MCF 10A (cell line): ENCODE data around the gene TPD52L3. TPM values are rescaled to one million over a fixed set of nuclear protein-coding genes. Genes with fewer than 3 reads are reported as not detected.
A peak's percentile ranks its signal among the peaks of the same experiment; 100 is the strongest.

Experiments used
- BruUV-seq: library from RNA; stranded (reverse); fragments of 400-500 nt; replicated peaks from 2 replicates; lab custom pipeline; 2021; lab: Mats Ljungman, UMichigan
- CTCF ChIA-PET: fragments of 300-600 bp; sonication (Branson Sonifier 250); formaldehyde crosslinking; extraction: SDS; loops from one replicate; lab custom pipeline; 2021; ENCODE audit warnings: antibody characterized with exemption, inconsistent platforms; lab: Yijun Ruan, JAX
- POLR2A ChIA-PET: fragments of 300-600, 350-650 bp; sonication (Branson Sonifier 250); formaldehyde crosslinking; extraction: SDS; loops from one replicate; lab custom pipeline; 2020; ENCODE audit warnings: antibody characterized with exemption, inconsistent platforms; lab: Yijun Ruan, JAX
- DNase-seq: peaks from one replicate; pipeline ENCODE4 v3.0.0-alpha.2; 2018; ENCODE audit not compliant: unreplicated experiment
- H3K27ac Mint-ChIP-seq: one replicate; pipeline ENCODE4 v1.8.0; 2022; ENCODE audit warnings: mild to moderate bottlenecking, low read depth, mixed read lengths; ENCODE audit not compliant: unreplicated experiment
- H3K27me3 Mint-ChIP-seq: one replicate; pipeline ENCODE4 v1.8.0; 2022; ENCODE audit warnings: mixed read lengths; ENCODE audit not compliant: insufficient read depth, unreplicated experiment
- H3K36me3 Mint-ChIP-seq: one replicate; pipeline ENCODE4 v1.8.0; 2022; ENCODE audit warnings: mild to moderate bottlenecking, moderate library complexity, mixed read lengths; ENCODE audit not compliant: insufficient read depth, unreplicated experiment
- H3K4me1 Mint-ChIP-seq: one replicate; pipeline ENCODE4 v1.8.0; 2022; ENCODE audit warnings: mixed read lengths; ENCODE audit not compliant: insufficient read depth, unreplicated experiment
- H3K4me3 Mint-ChIP-seq: one replicate; pipeline ENCODE4 v1.8.0; 2022; ENCODE audit warnings: mild to moderate bottlenecking, moderate library complexity, mixed read lengths; ENCODE audit not compliant: unreplicated experiment
- H3K9me3 Mint-ChIP-seq: one replicate; pipeline ENCODE4 v1.8.0; 2022; ENCODE audit warnings: mixed read lengths; ENCODE audit not compliant: unreplicated experiment
- CTCF ChIP-seq: fragments of 200-600 bp; IDR thresholded peaks from one replicate; pipeline ENCODE4 v1.8.0; 2022; ENCODE audit warnings: antibody characterized with exemption, mild to moderate bottlenecking; ENCODE audit not compliant: unreplicated experiment
- intact Hi-C: fragments of 100-400 bp; cut with micrococcal nuclease; formaldehyde crosslinking; loops from 2 replicates; pipeline ENCODE4 v1.14.1; 2022
- total RNA-seq: library from RNA; stranded (reverse); gene quantifications from 2 replicates; pipeline ENCODE4 v1.2.3, GENCODE V29; 2022

Gene TPD52L3
- total RNA-seq, 1 experiment from 2014 or later = not detected

GRCh38 chr9:6355728-6356127, 27.6 kb downstream of the TPD52L3 start:
- Mint-ChIP-seq H3K27me3 (no peaks in the 10 kb centered on the region), H3K27ac (peak overlapping the region; percentile 39), H3K36me3 (no peaks in the 10 kb centered on the region), H3K4me1 (peaks cover 25% of the 10 kb centered on the region), H3K9me3 (no peaks in the 10 kb centered on the region), H3K4me3 (no peak overlapping the region)
- peak; percentile 39 for DNase-seq
- no TSS peak for BruUV-seq
- POLR2A ChIA-PET = interaction anchor here (0.6 to 3.4 kb wide), 12 partner anchors 13 to 557 kb away, joined by 3 to 54 read pairs (median 4); partner anchors contain the start of gene UHRF2
- TF ChIP-seq CTCF = no peak
- intact Hi-C loops = loop anchor here (2.0 kb wide), 2 partner anchors 133 to 383 kb away; no protein-coding TSS in a partner anchor
- CTCF ChIA-PET = interaction anchor here (0.6 to 6.4 kb wide), 19 partner anchors 8 to 384 kb away, joined by 3 to 151 read pairs (median 4); partner anchors contain the start of genes TPD52L3 and UHRF2

- H3K9me3 Mint-ChIP-seq = no peaks in the 10 kb centered on the region
- no peak overlapping the region for H3K27ac Mint-ChIP-seq
- no peak for TF ChIP-seq CTCF
- H3K4me3 Mint-ChIP-seq = no peak overlapping the region
- intact Hi-C loops = no loop called here
- H3K36me3 Mint-ChIP-seq = no peaks in the 10 kb centered on the region
- POLR2A ChIA-PET = interaction anchor here (0.9 to 3.4 kb wide), 6 partner anchors 12 to 348 kb away, joined by 3 to 54 read pairs (median 6); partner anchors contain the start of gene UHRF2
- peak; percentile 54 for DNase-seq
- peaks cover 25% of the 10 kb centered on the region for H3K4me1 Mint-ChIP-seq
- BruUV-seq = no TSS peak
- no peaks in the 10 kb centered on the region for H3K27me3 Mint-ChIP-seq
- CTCF ChIA-PET = interaction anchor here (0.5 to 6.4 kb wide), 11 partner anchors 11 to 330 kb away, joined by 3 to 151 read pairs (median 4); partner anchors contain the start of gene UHRF2
Observed at GRCh38 chr9:6356441-6356840, 28.3 kb downstream of the TPD52L3 start.

GRCh38 chr9:6356904-6357303, 28.7 kb downstream of the TPD52L3 start:
- BruUV-seq = no TSS peak
- Mint-ChIP-seq H3K4me3 (no peak overlapping the region), H3K27me3 (no peaks in the 10 kb centered on the region), H3K36me3 (no peaks in the 10 kb centered on the region), H3K9me3 (no peaks in the 10 kb centered on the region), H3K27ac (no peak overlapping the region), H3K4me1 (peaks cover 23% of the 10 kb centered on the region)
- no peak for TF ChIP-seq CTCF
- ChIA-PET CTCF (interaction anchor here (0.5 to 3.4 kb wide), 12 partner anchors 12 to 1044 kb away, joined by 3 to 34 read pairs (median 3); partner anchors contain the start of gene UHRF2), POLR2A (interaction anchor here (0.7 to 3.4 kb wide), 7 partner anchors 12 to 348 kb away, joined by 3 to 54 read pairs (median 4); partner anchors contain the start of gene UHRF2)
- intact Hi-C loops = no loop called here
- peak; percentile 52 for DNase-seq

GRCh38 chr9:6367128-6367890, 39.1 kb downstream of the TPD52L3 start:
- H3K4me1 Mint-ChIP-seq = no peaks in the 10 kb centered on the region
- CTCF ChIA-PET = interaction anchor here (1.2 kb wide), 1 partner anchor 9 kb away, joined by 4 read pairs; no protein-coding TSS in a partner anchor
- TF ChIP-seq CTCF = no peak
- BruUV-seq = no TSS peak
- no peak for DNase-seq
- H3K9me3 Mint-ChIP-seq = no peaks in the 10 kb centered on the region
- intact Hi-C loops = no loop called here
- H3K27ac Mint-ChIP-seq = no peak overlapping the region
- H3K4me3 Mint-ChIP-seq = no peak overlapping the region
- H3K27me3 Mint-ChIP-seq = no peaks in the 10 kb centered on the region
- no peaks in the 10 kb centered on the region for H3K36me3 Mint-ChIP-seq
- POLR2A ChIA-PET = interaction anchor here (0.7 kb wide), 1 partner anchor 47 kb away, joined by 3 read pairs; no protein-coding TSS in a partner anchor
